Spinal cord (tissue), 10 donors: ENCODE results near the gene SYCE1L. TPM values are rescaled to one million over a fixed set of nuclear protein-coding genes. Genes with fewer than 3 reads are reported as not detected.

Source experiments
- DNase-seq, 6 donors: peaks; one replicate each; pipeline versions ENCODE4 v3.0.0 to v3.0.0-alpha.2; 2013 to 2015; ENCODE audit warnings: low spot score in 6 of 6, low read depth in 4 of 6
- H3K27ac ChIP-seq: one replicate; pipeline ENCODE4 v1.5.1; 2013; ENCODE audit warnings: low read depth, low read length, control low read depth
- H3K27me3 ChIP-seq: one replicate; pipeline ENCODE4 v1.6.1; 2013; ENCODE audit warnings: low read length; ENCODE audit not compliant: control insufficient read depth, insufficient read depth
- H3K36me3 ChIP-seq: one replicate; pipeline ENCODE4 v1.6.1; 2013; ENCODE audit warnings: low read length; ENCODE audit not compliant: control insufficient read depth, insufficient read depth
- H3K4me1 ChIP-seq: one replicate; pipeline ENCODE4 v1.6.1; 2013; ENCODE audit warnings: low read length; ENCODE audit not compliant: control insufficient read depth, insufficient read depth
- H3K4me3 ChIP-seq: one replicate; pipeline ENCODE4 v1.5.1; 2013; ENCODE audit warnings: low read depth, low read length, control low read depth
- H3K9me3 ChIP-seq: one replicate; pipeline ENCODE4 v1.6.1; 2013; ENCODE audit warnings: low read length; ENCODE audit not compliant: control insufficient read depth, insufficient read depth
- WGBS: methylation state at CpG from one replicate; pipeline ENCODE4 v1.1.5; 2013; ENCODE audit warnings: missing lambda C conversion rate; ENCODE audit not compliant: insufficient coverage; 5-methylcytosine and 5-hydroxymethylcytosine counted together
- polyA plus RNA-seq, 2 donors: library from polyadenylated mRNA; unstranded; fragments of 120-200 nt; gene quantifications; one replicate each; pipeline ENCODE4 v1.2.1, GENCODE V29; 2013; ENCODE audit not compliant: insufficient read length in 2 of 2
- total RNA-seq, 2 donors: library from RNA; depleted of rRNA in 1 of 2; stranded (reverse); fragments of 120-200 nt in 1 of 2; fragments of >200 nt in 1 of 2; gene quantifications; one replicate each; pipeline versions ENCODE4 v1.2.3 to v1.2.4, GENCODE V29; 2013 to 2014
- donor health status: healthy.

The SYCE1L gene
- total and polyA plus RNA-seq, 4 donors, result 0.79 to 27.6 (median 17.8) TPM

DNA sequence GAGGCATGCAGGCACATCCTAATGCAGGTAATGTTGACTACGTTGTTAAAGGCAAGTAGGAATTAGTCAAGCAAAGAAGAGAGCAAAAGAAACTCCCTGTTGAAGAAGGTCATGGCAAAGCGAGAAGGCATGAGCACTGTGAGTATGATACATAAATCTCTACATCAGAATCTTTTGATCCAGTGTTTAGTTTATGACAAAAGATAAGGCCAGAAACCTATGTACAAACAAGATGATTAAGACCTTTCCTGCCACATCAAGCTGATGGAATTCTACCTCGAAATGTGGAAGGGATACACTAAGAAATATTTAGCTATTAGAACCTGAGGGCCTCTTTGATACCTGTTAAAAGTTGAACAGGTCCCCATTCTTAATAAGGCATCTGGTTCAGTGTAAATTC lies 20.2 kb downstream of the SYCE1L start:
- Histone ChIP-seq H3K9me3 (no peaks in the 10 kb centered on the region), H3K27ac (no peak overlapping the region), H3K27me3 (no peaks in the 10 kb centered on the region), H3K4me1 (no peaks in the 10 kb centered on the region), H3K36me3 (no peaks in the 10 kb centered on the region), H3K4me3 (no peak overlapping the region)
- WGBS, result 100% methylated on average over 1 of the region's 3 CpGs
- DNase-seq, result no peak

DNA sequence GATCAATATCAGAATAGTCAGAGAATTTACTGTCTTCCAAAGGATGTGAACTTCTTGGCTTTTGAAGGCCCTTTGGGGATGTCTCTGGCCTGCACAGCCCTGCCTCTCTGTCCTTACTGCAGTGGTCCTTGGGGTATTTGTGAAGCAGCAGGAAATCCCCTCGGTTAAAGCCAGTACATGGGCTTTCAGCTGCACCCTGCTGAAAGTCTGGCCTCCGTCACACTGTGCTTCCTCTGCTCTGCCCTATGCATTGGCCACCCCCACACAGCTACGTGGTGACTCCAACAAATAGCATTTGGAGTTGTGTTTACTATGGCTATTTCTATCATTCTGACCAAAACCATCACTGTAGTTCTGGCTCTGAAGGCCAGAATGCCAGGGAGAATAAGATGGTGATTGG lies 21.2 kb downstream of the SYCE1L start:
- Histone ChIP-seq H3K27ac (no peak overlapping the region), H3K27me3 (no peaks in the 10 kb centered on the region), H3K4me1 (no peaks in the 10 kb centered on the region), H3K4me3 (no peak overlapping the region), H3K9me3 (no peaks in the 10 kb centered on the region), H3K36me3 (no peaks in the 10 kb centered on the region)
- no peak for DNase-seq
- no CpG with 5 or more reads among the region's 3 CpGs for WGBS

- Histone ChIP-seq H3K9me3 (no peaks in the 10 kb centered on the region), H3K4me1 (no peaks in the 10 kb centered on the region), H3K4me3 (no peak overlapping the region), H3K27ac (no peak overlapping the region), H3K36me3 (no peaks in the 10 kb centered on the region), H3K27me3 (no peaks in the 10 kb centered on the region)
- WGBS, result no CpG with 5 or more reads among the region's 4 CpGs
- no peak for DNase-seq
Measured at GRCh38 chr16:77221482-77221881, 22.3 kb downstream of the SYCE1L start.

- H3K27ac ChIP-seq, result no peak overlapping the region
- H3K4me1 ChIP-seq, result no peaks in the 10 kb centered on the region
- no peaks in the 10 kb centered on the region for H3K36me3 ChIP-seq
- no peak overlapping the region for H3K4me3 ChIP-seq
- DNase-seq, result no peak
- H3K9me3 ChIP-seq, result no peaks in the 10 kb centered on the region
- H3K27me3 ChIP-seq, result no peaks in the 10 kb centered on the region
- 60% methylated on average over 8 of the region's 10 CpGs for WGBS
Measured at GRCh38 chr16:77223184-77223583, 24.0 kb downstream of the SYCE1L start.

DNA sequence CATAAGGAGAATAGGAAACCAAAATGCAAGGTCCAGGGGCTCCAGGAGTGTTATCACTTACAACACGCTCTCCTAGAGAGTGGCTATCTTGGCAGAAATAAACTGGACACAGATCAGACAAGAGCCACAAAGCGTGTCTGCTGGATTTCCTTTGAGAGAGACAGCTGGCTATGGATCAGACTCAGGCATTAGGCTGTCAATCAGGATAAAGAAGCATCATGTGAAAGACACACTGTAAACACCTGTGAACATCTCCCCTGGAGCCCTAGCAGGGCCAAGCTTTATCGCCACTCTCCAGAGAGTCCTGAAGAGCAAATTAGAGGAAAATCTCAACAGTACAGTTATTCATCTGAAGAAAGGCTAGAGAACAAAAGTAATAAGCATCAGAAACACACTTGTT lies 26.0 kb downstream of the SYCE1L start:
- no peak for DNase-seq
- Histone ChIP-seq H3K4me3 (no peak overlapping the region), H3K36me3 (no peaks in the 10 kb centered on the region), H3K27me3 (no peaks in the 10 kb centered on the region), H3K4me1 (no peaks in the 10 kb centered on the region), H3K9me3 (no peaks in the 10 kb centered on the region), H3K27ac (no peak overlapping the region)
- WGBS, result 94% methylated on average over 2 of the region's 3 CpGs

- Histone ChIP-seq H3K9me3 (no peaks in the 10 kb centered on the region), H3K4me1 (no peaks in the 10 kb centered on the region), H3K27ac (no peak overlapping the region), H3K4me3 (no peak overlapping the region), H3K36me3 (no peaks in the 10 kb centered on the region), H3K27me3 (no peaks in the 10 kb centered on the region)
- DNase-seq, result no peak
- 98% methylated on average over 3 of the region's 5 CpGs for WGBS
Measured at GRCh38 chr16:77227745-77228144, 28.5 kb downstream of the SYCE1L start.

DNA sequence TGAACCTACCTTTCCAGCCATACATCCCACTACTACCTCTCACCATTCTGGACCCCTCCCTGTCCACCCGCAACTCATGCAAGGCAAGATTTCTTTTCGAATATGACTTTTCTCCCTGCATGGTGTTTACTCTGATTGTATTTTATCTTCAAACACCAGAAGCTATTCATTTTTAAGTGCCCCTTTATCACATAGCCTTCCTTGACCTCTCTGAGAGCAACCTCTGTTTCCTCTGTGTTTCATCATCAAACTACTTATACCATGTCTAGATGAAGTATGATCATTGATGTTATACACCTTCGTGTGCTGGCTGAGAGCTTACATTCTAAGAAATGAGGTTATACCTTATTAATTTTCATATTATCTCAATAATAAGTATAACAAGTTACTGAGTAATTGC lies 31.8 kb downstream of the SYCE1L start:
- 100% methylated on average over 2 of the region's 3 CpGs for WGBS
- Histone ChIP-seq H3K27me3 (no peaks in the 10 kb centered on the region), H3K4me1 (peaks cover 5% of the 10 kb centered on the region), H3K4me3 (no peak overlapping the region), H3K27ac (no peak overlapping the region), H3K36me3 (no peaks in the 10 kb centered on the region), H3K9me3 (no peaks in the 10 kb centered on the region)
- DNase-seq, result no peak

DNA sequence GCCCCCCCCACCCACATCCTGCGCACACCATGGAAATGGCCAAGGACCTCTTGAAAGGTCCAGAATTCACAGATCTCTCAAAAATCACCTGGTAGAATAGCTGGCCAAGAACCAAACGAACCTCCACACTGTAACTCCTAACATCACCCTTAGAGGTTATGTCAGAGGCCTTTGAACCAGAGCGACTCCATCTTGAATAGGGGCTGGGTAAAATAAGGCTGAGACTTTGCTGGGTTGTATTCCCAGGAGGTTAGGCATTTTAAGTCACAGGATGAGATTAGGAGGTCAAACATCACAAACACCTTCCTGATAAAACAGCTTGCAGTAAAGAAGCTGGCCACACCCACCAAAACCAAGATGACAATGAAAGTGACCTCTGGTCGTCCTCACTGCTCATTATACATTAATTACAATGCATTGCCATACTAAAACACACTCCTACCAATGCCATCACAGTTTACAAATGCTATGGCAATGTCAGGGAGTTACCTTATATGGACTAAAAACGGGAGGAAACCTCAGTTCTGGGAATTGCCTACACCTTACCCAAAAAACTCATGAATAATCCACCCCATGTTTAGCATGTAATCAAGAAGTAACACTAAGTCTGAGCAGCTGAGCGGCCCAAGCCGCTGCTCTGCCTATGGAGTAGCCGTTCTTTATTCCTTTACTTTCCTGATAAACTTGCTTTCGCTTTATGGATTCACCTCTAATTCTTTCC lies 34.8 kb downstream of the SYCE1L start:
- H3K27me3 ChIP-seq, result no peaks in the 10 kb centered on the region
- H3K4me3 ChIP-seq, result no peak overlapping the region
- WGBS, result 76% methylated on average over 4 of the region's 9 CpGs
- peaks cover 8% of the 10 kb centered on the region for H3K4me1 ChIP-seq
- H3K9me3 ChIP-seq, result no peaks in the 10 kb centered on the region
- no peak overlapping the region for H3K27ac ChIP-seq
- DNase-seq, result no peak
- no peaks in the 10 kb centered on the region for H3K36me3 ChIP-seq

DNA sequence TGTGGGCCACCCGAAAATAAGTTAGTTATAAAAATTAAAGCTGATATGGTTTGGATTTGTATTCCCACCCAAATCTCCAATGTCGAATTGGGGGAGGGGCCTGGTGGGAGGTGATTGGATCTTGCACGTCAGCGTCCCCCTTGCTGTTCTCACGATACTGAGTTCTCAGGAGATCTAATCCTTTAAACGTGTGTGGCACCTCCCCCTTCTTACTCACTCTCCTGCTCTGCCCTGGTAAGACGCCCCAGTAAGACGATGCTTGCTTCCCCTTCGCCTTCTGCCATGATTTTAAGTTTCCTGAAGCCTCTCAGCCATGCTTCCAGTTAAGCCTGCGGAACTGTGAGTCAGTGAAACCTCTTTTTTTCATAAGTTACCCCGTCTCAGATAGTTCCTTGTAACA lies 35.4 kb downstream of the SYCE1L start:
- DNase-seq, result no peak
- H3K27ac ChIP-seq, result no peak overlapping the region
- H3K36me3 ChIP-seq, result no peaks in the 10 kb centered on the region
- no peak overlapping the region for H3K4me3 ChIP-seq
- no peaks in the 10 kb centered on the region for H3K27me3 ChIP-seq
- WGBS, result 48% methylated on average over 6 of the region's 11 CpGs
- no peaks in the 10 kb centered on the region for H3K9me3 ChIP-seq
- peaks cover 8% of the 10 kb centered on the region for H3K4me1 ChIP-seq

GRCh38 chr16:77236063-77236511 lies 36.9 kb downstream of the SYCE1L start:
- no peaks in the 10 kb centered on the region for H3K36me3 ChIP-seq
- peak overlapping the region; percentile 6 for H3K4me3 ChIP-seq
- no peaks in the 10 kb centered on the region for H3K27me3 ChIP-seq
- peaks cover 8% of the 10 kb centered on the region for H3K4me1 ChIP-seq
- no peaks in the 10 kb centered on the region for H3K9me3 ChIP-seq
- under 1% methylated on average over 21 of the region's 21 CpGs for WGBS
- H3K27ac ChIP-seq, result no peak overlapping the region
- DNase-seq, result peak; percentile 77 to 97 (median 82)
